H1 (cell line): ENCODE data around the gene TXNL4B. TPM values are rescaled to one million over a fixed set of nuclear protein-coding genes. Genes with fewer than 3 reads are reported as not detected.

Source experiments
- CTCF ChIA-PET: fragments of 300-600 bp; sonication (Branson Sonifier 250); formaldehyde crosslinking; loops from one replicate; lab custom pipeline; 2021; ENCODE audit not compliant: partially characterized antibody; lab: Charles Lee
- POLR2A ChIA-PET: fragments of 300-600 bp; sonication (Branson Sonifier 250); formaldehyde crosslinking; loops from one replicate; lab custom pipeline; 2021; ENCODE audit warnings: inconsistent platforms; ENCODE audit not compliant: partially characterized antibody; lab: Charles Lee
- DNase-seq, 2 experiments: peaks; one replicate each; pipeline versions ENCODE4 v3.0.0 to v3.0.0-alpha.2; 2010 to 2022; ENCODE audit warnings: low spot score in 2 of 2, low read depth in 1 of 2, mixed read lengths in 1 of 2
- FAIRE-seq: peaks from 2 replicates; lab custom pipeline; 2011; peaks lifted over from hg19 to GRCh38; lab: Jason Lieb, UNC
- H2AFZ ChIP-seq: 2 replicates; pipeline ENCODE4 v1.8.1; 2012; ENCODE audit warnings: low read length, inconsistent platforms
- H2AK5ac ChIP-seq: 2 replicates; pipeline ENCODE4 v1.6.1; 2013; ENCODE audit warnings: low read depth, low read length
- H2BK120ac ChIP-seq: replicated peaks from 2 replicates; pipeline ENCODE3; 2013; ENCODE audit warnings: low read depth, low read length, inconsistent platforms
- H2BK12ac ChIP-seq: 2 replicates; pipeline ENCODE4 v1.6.1; 2013; ENCODE audit warnings: low read depth, low read length
- H2BK15ac ChIP-seq: 2 replicates; pipeline ENCODE4 v1.6.1; 2013; ENCODE audit warnings: low read length
- H2BK20ac ChIP-seq: 2 replicates; pipeline ENCODE4 v1.6.1; 2013; ENCODE audit warnings: low read length
- H2BK5ac ChIP-seq: 2 replicates; pipeline ENCODE4 v1.6.1; 2013; ENCODE audit warnings: low read depth, low read length
- H3K14ac ChIP-seq: 2 replicates; pipeline ENCODE4 v1.6.1; 2013; ENCODE audit warnings: inconsistent platforms; ENCODE audit not compliant: insufficient read length
- H3K18ac ChIP-seq: 2 replicates; pipeline ENCODE4 v1.6.1; 2013; ENCODE audit warnings: low read length; ENCODE audit errors: extremely low read depth
- H3K23ac ChIP-seq: 2 replicates; pipeline ENCODE4 v1.6.1; 2013; ENCODE audit warnings: inconsistent platforms; ENCODE audit not compliant: insufficient read length
- H3K23me2 ChIP-seq: 2 replicates; pipeline ENCODE4 v1.6.1; 2013; ENCODE audit warnings: low read depth, low read length
- H3K27ac ChIP-seq: 2 replicates; pipeline ENCODE4 v1.6.1; 2011; ENCODE audit warnings: low read depth, low read length, inconsistent platforms
- H3K27me3 ChIP-seq, 4 experiments: replicated peaks in 1 of 4; 1 replicate in 1 of 4; 2 replicates in 3 of 4; pipeline versions ENCODE4 v1.6.1 to v1.8.1; 2011 to 2013; ENCODE audit warnings: low read length in 3 of 4, mild to moderate bottlenecking in 3 of 4, inconsistent platforms in 2 of 4, mixed read lengths in 2 of 4, moderate library complexity in 1 of 4; ENCODE audit not compliant: control insufficient read depth in 3 of 4, insufficient read depth in 3 of 4; ENCODE audit errors: extremely low read depth in 1 of 4
- H3K36me3 ChIP-seq, 4 experiments: 2 replicates each; pipeline versions ENCODE4 v1.6.1 to v1.8.1; 2011 to 2013; ENCODE audit warnings: mild to moderate bottlenecking in 4 of 4, low read length in 3 of 4, moderate library complexity in 2 of 4, control low read depth in 1 of 4, inconsistent platforms in 1 of 4; ENCODE audit not compliant: insufficient read depth in 4 of 4, control insufficient read depth in 2 of 4
- H3K4ac ChIP-seq: replicated peaks from 2 replicates; pipeline ENCODE3; 2013; ENCODE audit warnings: low read length, low read depth, mixed read lengths, inconsistent platforms; ENCODE audit not compliant: insufficient read length
- H3K4me1 ChIP-seq, 4 experiments: replicated peaks in 1 of 4; 1 replicate in 1 of 4; 2 replicates in 3 of 4; pipeline versions ENCODE4 v1.6.1 to v1.8.1; 2011 to 2013; ENCODE audit warnings: low read length in 3 of 4, inconsistent platforms in 2 of 4, mixed read lengths in 1 of 4; ENCODE audit not compliant: insufficient read depth in 4 of 4, control insufficient read depth in 3 of 4
- H3K4me2 ChIP-seq, 2 experiments: 2 replicates each; pipeline versions ENCODE4 v1.6.1 to v1.8.1; 2011 to 2013; ENCODE audit warnings: low read depth in 2 of 2, low read length in 2 of 2, control low read depth in 1 of 2, inconsistent platforms in 1 of 2, mild to moderate bottlenecking in 1 of 2; ENCODE audit not compliant: insufficient read depth in 1 of 2
- H3K4me3 ChIP-seq, 4 experiments: fragments of 200-600, 300-600 bp in 1 of 4; sonication (generic), shearing (Covaris generic), sonication (Bioruptor Twin) in 1 of 4; 2 replicates each; pipeline versions ENCODE4 v1.5.1 to v1.8.1; 2011 to 2016; ENCODE audit warnings: low read length in 4 of 4, low read depth in 3 of 4, control low read depth in 2 of 4, inconsistent platforms in 2 of 4, mild to moderate bottlenecking in 2 of 4, mixed read lengths in 1 of 4, moderate library complexity in 1 of 4; ENCODE audit not compliant: insufficient read depth in 2 of 4; ENCODE audit errors: extremely low read depth in 1 of 4
- H3K56ac ChIP-seq: replicated peaks from 2 replicates; pipeline ENCODE3; 2013; ENCODE audit warnings: low read depth, mild to moderate bottlenecking, mixed read lengths, low read length, inconsistent platforms; ENCODE audit not compliant: insufficient read length
- H3K79me1 ChIP-seq: 2 replicates; pipeline ENCODE4 v1.6.1; 2013; ENCODE audit warnings: low read depth, low read length, control low read depth
- H3K79me2 ChIP-seq, 2 experiments: 2 replicates each; pipeline versions ENCODE4 v1.6.1 to v1.8.1; 2012 to 2013; ENCODE audit warnings: low read length in 2 of 2, mild to moderate bottlenecking in 2 of 2, inconsistent platforms in 1 of 2; ENCODE audit not compliant: insufficient read depth in 2 of 2, control insufficient read depth in 1 of 2
- H3K9ac ChIP-seq, 4 experiments: replicated peaks in 1 of 4; 1 replicate in 1 of 4; 2 replicates in 3 of 4; pipeline versions ENCODE4 v1.6.1 to v1.8.1; 2011 to 2013; ENCODE audit warnings: low read depth in 3 of 4, low read length in 3 of 4, control low read depth in 2 of 4, mild to moderate bottlenecking in 2 of 4, moderate library complexity in 2 of 4, inconsistent platforms in 1 of 4; ENCODE audit errors: extremely low read depth in 1 of 4
- H3K9me3 ChIP-seq, 2 experiments: 2 replicates each; pipeline versions ENCODE4 v1.6.1 to v1.8.1; 2012 to 2013; ENCODE audit warnings: mild to moderate bottlenecking in 2 of 2, moderate library complexity in 2 of 2, control low read depth in 1 of 2, inconsistent platforms in 1 of 2, low read depth in 1 of 2, low read length in 1 of 2, mixed read lengths in 1 of 2; ENCODE audit not compliant: insufficient read depth in 2 of 2
- H4K20me1 ChIP-seq, 2 experiments: replicated peaks in 1 of 2; 2 replicates each; pipeline versions ENCODE3 to v1.8.1; 2011 to 2013; ENCODE audit warnings: inconsistent platforms in 2 of 2, low read length in 2 of 2, mild to moderate bottlenecking in 1 of 2; ENCODE audit not compliant: insufficient read depth in 2 of 2, control insufficient read depth in 1 of 2
- H4K5ac ChIP-seq: 2 replicates; pipeline ENCODE4 v1.6.1; 2013; ENCODE audit warnings: low read length, low read depth, mixed read lengths, inconsistent platforms; ENCODE audit not compliant: insufficient read length
- H4K8ac ChIP-seq: 2 replicates; pipeline ENCODE4 v1.8.0; 2013; ENCODE audit warnings: mild to moderate bottlenecking, moderate library complexity, low read length, inconsistent platforms; ENCODE audit not compliant: insufficient read depth; ENCODE audit errors: extremely low read depth
- H4K91ac ChIP-seq: replicated peaks from 2 replicates; pipeline ENCODE3; 2013; ENCODE audit warnings: low read length, mixed read lengths, inconsistent platforms; ENCODE audit not compliant: insufficient read length
- BCL11A ChIP-seq, 2 experiments: IDR thresholded peaks; one replicate each; pipeline ENCODE4 v1.6.1; 2011; ENCODE audit warnings: low read depth in 2 of 2, low read length in 2 of 2, mild to moderate bottlenecking in 2 of 2
- CTBP2 ChIP-seq: IDR thresholded peaks from 2 replicates; pipeline ENCODE4 v1.7.0; 2011; ENCODE audit warnings: borderline replicate concordance, mild to moderate bottlenecking, moderate library complexity, mixed read lengths, low read length; ENCODE audit not compliant: insufficient read depth, insufficient read length
- HDAC2 ChIP-seq, 2 experiments: fragments of 300-600 bp in 1 of 2; sonication (generic) in 1 of 2; IDR thresholded peaks; 2 replicates each; pipeline ENCODE4 v1.6.1; 2011 to 2012; ENCODE audit warnings: low read depth in 2 of 2, low read length in 2 of 2, mild to moderate bottlenecking in 2 of 2, moderate library complexity in 2 of 2, borderline replicate concordance in 1 of 2, inconsistent platforms in 1 of 2
- KDM1A ChIP-seq: fragments of 200-600, 300-600 bp; sonication (generic); IDR thresholded peaks from 2 replicates; pipeline ENCODE4 v1.7.1; 2016; ENCODE audit warnings: mild to moderate bottlenecking, low read length, borderline replicate concordance
- POLR2A ChIP-seq, 2 experiments: IDR thresholded peaks; 1 replicate in 1 of 2; 2 replicates in 1 of 2; pipeline ENCODE4 v1.6.1; 2011; ENCODE audit warnings: low read depth in 2 of 2, low read length in 2 of 2, mild to moderate bottlenecking in 2 of 2; ENCODE audit errors: control extremely low read depth in 1 of 2
- RFX5 ChIP-seq: IDR thresholded peaks from 2 replicates; pipeline ENCODE4 v1.6.1; 2011; ENCODE audit warnings: low read depth, low read length, improper control_type of control experiment, borderline replicate concordance
- SIN3A ChIP-seq, 2 experiments: IDR thresholded peaks in 1 of 2; conservative IDR thresholded peaks in 1 of 2; 2 replicates each; pipeline ENCODE4 v1.6.1; 2011 to 2012; ENCODE audit warnings: low read length in 2 of 2, improper control_type of control experiment in 1 of 2, low read depth in 1 of 2, mild to moderate bottlenecking in 1 of 2
- SP2 ChIP-seq: IDR thresholded peaks from 2 replicates; pipeline ENCODE4 v1.6.1; 2012; ENCODE audit warnings: mild to moderate bottlenecking, low read length, inconsistent platforms
- TAF7 ChIP-seq: optimal IDR thresholded peaks from 2 replicates; pipeline ENCODE3; 2011; ENCODE audit warnings: low read depth, mild to moderate bottlenecking, inconsistent platforms, low read length, moderate library complexity, borderline replicate concordance
- TBP ChIP-seq: IDR thresholded peaks from 2 replicates; pipeline ENCODE4 v1.6.1; 2011; ENCODE audit warnings: low read depth, low read length, improper control_type of control experiment
- USF2 ChIP-seq: IDR thresholded peaks from 2 replicates; pipeline ENCODE4 v1.6.1; 2011; ENCODE audit warnings: low read length, improper control_type of control experiment
- WGBS, 2 experiments: shearing (Covaris generic) in 1 of 2; methylation state at CpG; one replicate each; pipeline versions ENCODE4 v1.1.6 to v1.1.7; 2013 to 2015; ENCODE audit warnings: low lambda C conversion rate in 2 of 2, mixed read lengths in 2 of 2, inconsistent platforms in 1 of 2, low coverage in 1 of 2, missing lambda C conversion rate in 1 of 2; ENCODE audit not compliant: insufficient replicate concordance in 2 of 2, insufficient coverage in 1 of 2, insufficient read length in 1 of 2; ENCODE audit errors: extremely low coverage in 1 of 2, missing lambda C conversion rate in 1 of 2; 5-methylcytosine and 5-hydroxymethylcytosine counted together
- polyA plus RNA-seq, 7 experiments: library from polyadenylated mRNA; depleted of rRNA in 3 of 7; stranded (reverse) in 5 of 7; unstranded in 2 of 7; fragments of >200 nt in 5 of 7; fragments of 200-250 nt in 2 of 7; gene quantifications; 1 replicate in 5 of 7; 2 replicates in 1 of 7; 4 replicates in 1 of 7; pipeline versions ENCODE4 v1.2.1 to v1.2.3, GENCODE V29; 2011 to 2013; ENCODE audit warnings: missing spikeins in 2 of 7, mixed read lengths in 2 of 7
- total RNA-seq: library from RNA; stranded (reverse); fragmentation: NEBNext Ultra II Directional; extraction: Animal tissue kit (Norgen Biotek cat#: 25700); gene quantifications from 2 replicates; pipeline ENCODE4 v1.2.1, GENCODE V29; 2021
- TF ChIP-seq, protein P1 (sequence below): IDR thresholded peaks from 2 replicates; pipeline ENCODE4 v1.6.1; 2012; ENCODE audit warnings: inconsistent platforms

TXNL4B gene
- total and polyA plus RNA-seq, 2 of the 8 experiments (the other 6 are each of a cell fraction or from before 2014, with no cell fraction given) = 6.7 to 10.6 TPM

GRCh38 chr16:72139908-72140307 is 46.5 kb upstream of the TXNL4B start:
- Histone ChIP-seq H3K23me2 (no peaks in the 10 kb centered on the region; the same call in 1 of the 2 replicates), H4K5ac (no peak overlapping the region), H3K79me2 (no peaks in the 10 kb centered on the region), H3K27ac (no peak overlapping the region), H2BK12ac (no peak overlapping the region), H3K9me3 (no peaks in the 10 kb centered on the region), H2BK5ac (no peak overlapping the region), H3K36me3 (no peaks in the 10 kb centered on the region), H3K23ac (no peak overlapping the region), H3K4me2 (no peak overlapping the region), H3K4ac (no peak overlapping the region), H3K27me3 (no peaks in the 10 kb centered on the region), H4K91ac (no peak overlapping the region), H4K20me1 (no peaks in the 10 kb centered on the region), H2BK20ac (no peak overlapping the region), H3K9ac (no peak overlapping the region), H3K4me3 (no peak overlapping the region), H2BK120ac (no peak overlapping the region), H2AFZ (no peak overlapping the region), H2BK15ac (no peak overlapping the region), H3K18ac (no peak overlapping the region), H2AK5ac (no peak overlapping the region), H3K79me1 (no peaks in the 10 kb centered on the region), H4K8ac (no peak overlapping the region), H3K14ac (no peak overlapping the region), H3K4me1 (0 out of 7 replicates have a peak, but pooled peaks cover 0 to 2% (median 0%) of the 10 kb centered on the region in 4 experiments), H3K56ac (no peak overlapping the region)
- POLR2A ChIA-PET = no interaction called here
- WGBS, 2 experiments = 93% methylated on average over 2 of the region's 2 CpGs; no CpG with 5 or more reads in 1 of the 2 experiments
- CTCF ChIA-PET = interaction anchor here (1.7 to 3.9 kb wide), 2 partner anchors 11 to 15 kb away, joined by 6 to 23 read pairs; no protein-coding TSS in a partner anchor
- no peak for FAIRE-seq
- DNase-seq = no peak
- TF ChIP-seq, protein P1, sequence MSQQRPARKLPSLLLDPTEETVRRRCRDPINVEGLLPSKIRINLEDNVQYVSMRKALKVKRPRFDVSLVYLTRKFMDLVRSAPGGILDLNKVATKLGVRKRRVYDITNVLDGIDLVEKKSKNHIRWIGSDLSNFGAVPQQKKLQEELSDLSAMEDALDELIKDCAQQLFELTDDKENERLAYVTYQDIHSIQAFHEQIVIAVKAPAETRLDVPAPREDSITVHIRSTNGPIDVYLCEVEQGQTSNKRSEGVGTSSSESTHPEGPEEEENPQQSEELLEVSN = no peak
- TF ChIP-seq BCL11A (IDR thresholded peaks at IDR 0.05; ENCODE audit: low read depth in 2 of 2, low read length in 2 of 2) (no peak), SP2 (no peak), HDAC2 (IDR thresholded peaks at IDR 0.05; ENCODE audit: borderline replicate concordance in 1 of 2, low read depth in 2 of 2, low read length in 2 of 2) (no peak), RFX5 (no peak), TAF7 (no peak), POLR2A (IDR thresholded peaks at IDR 0.05; ENCODE audit: control extremely low read depth in 1 of 2, low read depth in 2 of 2, low read length in 2 of 2) (no peak), TBP (no peak), SIN3A (conservative IDR thresholded peaks at IDR 0.05 in 1 of 2, IDR thresholded peaks at IDR 0.05 in 1 of 2; ENCODE audit: low read depth in 1 of 2, low read length in 2 of 2) (no peak), CTBP2 (no peak), USF2 (no peak), KDM1A (no peak)
